Ovary (tissue), 3 donors: Measurements from ENCODE around the gene PNLIPRP2.

Experiments
- EP300 ChIP-seq: sonication (generic); formaldehyde crosslinking; IDR thresholded peaks from one replicate; pipeline ENCODE4 v1.6.1; 2017; ENCODE audit warnings: antibody characterized with exemption
- POLR2A ChIP-seq: fragments of 450-650 bp; IDR thresholded peaks from one replicate; pipeline ENCODE4 v1.6.1; 2017; ENCODE audit warnings: antibody characterized with exemption, mild to moderate bottlenecking, moderate library complexity
- TF ChIP-seq, protein P1 (sequence below), 3 donors: fragments of 450-650 bp in 2 of 3; fragments of 200-600 bp in 1 of 3; IDR thresholded peaks; one replicate each; pipeline versions ENCODE4 v1.5.1 to v1.8.0; 2016 to 2022; ENCODE audit warnings: antibody characterized with exemption in 3 of 3, mild to moderate bottlenecking in 1 of 3
- donor health status: DM: no; HTN: no; CAD: no.

DNA sequence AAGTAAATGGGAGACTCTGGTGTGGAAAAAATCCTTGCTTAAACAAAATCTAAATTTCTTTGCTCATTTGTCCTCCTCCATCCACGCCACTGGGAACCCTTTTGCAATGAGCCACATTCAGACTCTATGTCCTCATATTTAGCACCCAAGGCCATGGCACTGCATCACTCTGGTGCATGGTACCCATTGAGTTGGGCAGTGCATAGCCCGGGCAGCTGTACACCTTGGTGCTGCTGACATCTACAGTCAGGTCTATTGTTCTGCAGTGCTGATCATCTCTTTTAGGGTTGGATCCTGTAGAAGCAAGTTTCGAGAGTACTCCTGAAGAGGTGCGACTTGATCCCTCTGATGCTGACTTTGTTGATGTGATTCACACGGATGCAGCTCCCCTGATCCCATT is 23.2 kb upstream of the PNLIPRP2 start:
- no peak for TF ChIP-seq POLR2A
- TF ChIP-seq, protein P1, sequence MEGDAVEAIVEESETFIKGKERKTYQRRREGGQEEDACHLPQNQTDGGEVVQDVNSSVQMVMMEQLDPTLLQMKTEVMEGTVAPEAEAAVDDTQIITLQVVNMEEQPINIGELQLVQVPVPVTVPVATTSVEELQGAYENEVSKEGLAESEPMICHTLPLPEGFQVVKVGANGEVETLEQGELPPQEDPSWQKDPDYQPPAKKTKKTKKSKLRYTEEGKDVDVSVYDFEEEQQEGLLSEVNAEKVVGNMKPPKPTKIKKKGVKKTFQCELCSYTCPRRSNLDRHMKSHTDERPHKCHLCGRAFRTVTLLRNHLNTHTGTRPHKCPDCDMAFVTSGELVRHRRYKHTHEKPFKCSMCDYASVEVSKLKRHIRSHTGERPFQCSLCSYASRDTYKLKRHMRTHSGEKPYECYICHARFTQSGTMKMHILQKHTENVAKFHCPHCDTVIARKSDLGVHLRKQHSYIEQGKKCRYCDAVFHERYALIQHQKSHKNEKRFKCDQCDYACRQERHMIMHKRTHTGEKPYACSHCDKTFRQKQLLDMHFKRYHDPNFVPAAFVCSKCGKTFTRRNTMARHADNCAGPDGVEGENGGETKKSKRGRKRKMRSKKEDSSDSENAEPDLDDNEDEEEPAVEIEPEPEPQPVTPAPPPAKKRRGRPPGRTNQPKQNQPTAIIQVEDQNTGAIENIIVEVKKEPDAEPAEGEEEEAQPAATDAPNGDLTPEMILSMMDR (IDR thresholded peaks at IDR 0.05): no peak
- TF ChIP-seq EP300: no peak
